PC-3 (cell line): ENCODE measurements around the gene MSANTD7. TPM values are rescaled to one million over a fixed set of nuclear protein-coding genes. Genes with fewer than 3 reads are reported as not detected.

Experiments used
- ATAC-seq: fragments of 200-7000 bp; cut with Tn5 transposase; 2 replicates; pipeline ENCODE4 v1.9.1; 2020; ENCODE audit warnings: mild to moderate bottlenecking, moderate library complexity
- BruUV-seq: library from RNA; stranded (reverse); fragments of 400-500 nt; replicated peaks from 2 replicates; lab custom pipeline; 2021; lab: Mats Ljungman, UMichigan
- CTCF ChIA-PET: fragments of 300-600 bp; sonication (Branson Sonifier 250); formaldehyde crosslinking; loops from one replicate; lab custom pipeline; 2022; ENCODE audit warnings: antibody characterized with exemption; lab: Charles Lee
- POLR2A ChIA-PET: fragments of 300-600 bp; sonication (Branson Sonifier 250); formaldehyde crosslinking; loops from one replicate; lab custom pipeline; 2022; ENCODE audit warnings: antibody characterized with exemption; ENCODE audit not compliant: unreplicated experiment; lab: Charles Lee
- DNase-seq: peaks from one replicate; pipeline ENCODE4 v3.0.0-alpha.2; 2015
- H2AFZ ChIP-seq: fragments of 300-600 bp; sonication (generic); 2 replicates; pipeline ENCODE4 v1.6.0; 2016; ENCODE audit warnings: antibody characterized with exemption, low read length
- H3F3A ChIP-seq: fragments of 300-600 bp; sonication (generic); one replicate; pipeline ENCODE4 v1.6.0; 2017; ENCODE audit warnings: antibody characterized with exemption, low read length, control low read depth, mild to moderate bottlenecking; ENCODE audit not compliant: unreplicated experiment
- H3K27ac ChIP-seq: fragments of 300-600 bp; sonication (generic); 2 replicates; pipeline ENCODE4 v1.5.1; 2016; ENCODE audit warnings: mild to moderate bottlenecking, low read length
- H3K27me3 ChIP-seq: fragments of 300-600 bp; sonication (generic); 2 replicates; pipeline ENCODE4 v1.6.1; 2016; ENCODE audit warnings: low read length, mixed read lengths
- H3K36me3 ChIP-seq: fragments of 300-600 bp; sonication (generic); 2 replicates; pipeline ENCODE4 v1.6.1; 2016; ENCODE audit warnings: low read depth, mixed run types, low read length, mixed read lengths
- H3K4me1 ChIP-seq: fragments of 300-600 bp; sonication (generic); 2 replicates; pipeline ENCODE4 v1.5.1; 2016; ENCODE audit warnings: low read length; ENCODE audit not compliant: insufficient read depth
- H3K4me2 ChIP-seq: fragments of 300-600 bp; sonication (generic); 2 replicates; pipeline ENCODE4 v1.6.0; 2016; ENCODE audit warnings: low read length
- H3K4me3 ChIP-seq: fragments of 300-600 bp; sonication (generic); 2 replicates; pipeline ENCODE4 v1.5.1; 2016; ENCODE audit warnings: mild to moderate bottlenecking, low read length, mixed read lengths
- H3K79me2 ChIP-seq: fragments of 300-600 bp; sonication (generic); 2 replicates; pipeline ENCODE4 v1.6.1; 2017; ENCODE audit warnings: low read length, mixed read lengths
- H3K9ac ChIP-seq: fragments of 300-600 bp; sonication (generic); 2 replicates; pipeline ENCODE4 v1.6.0; 2016; ENCODE audit warnings: mild to moderate bottlenecking, low read length
- H3K9me2 ChIP-seq: fragments of 300-600 bp; sonication (generic); replicated peaks from 2 replicates; pipeline ENCODE4 v1.6.1; 2016; ENCODE audit warnings: mixed run types, low read length, mixed read lengths
- H3K9me3 ChIP-seq: fragments of 300-600 bp; sonication (generic); 2 replicates; pipeline ENCODE4 v1.6.1; 2016; ENCODE audit warnings: low read length, mixed read lengths
- H4K20me1 ChIP-seq: fragments of 300-600 bp; sonication (generic); 2 replicates; pipeline ENCODE4 v1.6.1; 2016; ENCODE audit warnings: low read length, mixed read lengths
- CTCF ChIP-seq: fragments of 300-600 bp; sonication (generic); conservative IDR thresholded peaks from 2 replicates; pipeline ENCODE4 v1.5.1; 2017; ENCODE audit warnings: antibody characterized with exemption, low read depth, mild to moderate bottlenecking, low read length
- EZH2 ChIP-seq: fragments of 300-600 bp; sonication (generic); IDR thresholded peaks from one replicate; pipeline ENCODE4 v1.6.1; 2017; ENCODE audit warnings: antibody characterized with exemption, mild to moderate bottlenecking, low read length; ENCODE audit not compliant: unreplicated experiment
- EZH2phosphoT487 ChIP-seq: fragments of 300-600 bp; sonication (generic); IDR thresholded peaks from 2 replicates; pipeline ENCODE4 v1.6.1; 2018; ENCODE audit warnings: mild to moderate bottlenecking, antibody characterized with exemption, low read length, borderline replicate concordance
- intact Hi-C: fragments of 100-400 bp; cut with micrococcal nuclease; formaldehyde crosslinking; loops from 2 replicates; pipeline ENCODE4 v1.9.0; 2023
- total RNA-seq: library from RNA; depleted of rRNA; stranded (reverse); fragments of >200 nt; gene quantifications from 2 replicates; pipeline ENCODE4 v1.2.3, GENCODE V29; 2014

Gene MSANTD7
- total RNA-seq, 1 experiment from 2014 or later = 10.7 TPM

- Histone ChIP-seq H3K4me3 (peak within 1 kb of the TSS; percentile 86), H3K4me2 (peak within 1 kb of the TSS; percentile 94), H3K79me2 (peaks cover 64% of the 10 kb centered on the region), H3K9me2 (no peaks in the 10 kb centered on the region), H2AFZ (peak within 1 kb of the TSS; percentile 75), H3K4me1 (peaks cover 20% of the 10 kb centered on the region), H3K9ac (peak within 1 kb of the TSS; percentile 98), H3K9me3 (no peaks in the 10 kb centered on the region), H3K27ac (peak within 1 kb of the TSS; percentile 87), H3K27me3 (no peaks in the 10 kb centered on the region), H4K20me1 (peaks cover 10% of the 10 kb centered on the region; the same call in 1 of the 2 replicates), H3K36me3 (no peaks in the 10 kb centered on the region), H3F3A (no peaks in the 10 kb centered on the region)
- intact Hi-C loops = no loop called here
- CTCF ChIA-PET = interaction anchor here (0.6 kb wide), 1 partner anchor 11 kb away, joined by 4 read pairs; no protein-coding TSS in a partner anchor
- TF ChIP-seq EZH2 (no peak), CTCF (no peak), EZH2phosphoT487 (no peak)
- ATAC-seq (peak; percentile 86), DNase-seq (peak; percentile 86)
- TSS peak; percentile 68 for BruUV-seq
- POLR2A ChIA-PET = interaction anchor here (0.6 kb wide), 1 partner anchor 75 kb away, joined by 5 read pairs; no protein-coding TSS in a partner anchor
Measured at GRCh38 chr10:14878266-14879123, 40.4 kb downstream of the MSANTD7 start, which contains the start of gene SUV39H2. SUV39H2 (plus strand) TSS chr10:14878866; CDS start chr10:14878889, 23 bp downstream.

- intact Hi-C loops = no loop called here
- no peak for ATAC-seq
- Histone ChIP-seq H3K79me2 (peaks cover 72% of the 10 kb centered on the region), H3K9me3 (no peaks in the 10 kb centered on the region), H3K4me2 (peak overlapping the region; percentile 94), H3F3A (no peaks in the 10 kb centered on the region), H4K20me1 (peaks cover 10% of the 10 kb centered on the region; the same call in 1 of the 2 replicates), H3K27me3 (no peaks in the 10 kb centered on the region), H3K36me3 (no peaks in the 10 kb centered on the region), H3K4me1 (peaks cover 15% of the 10 kb centered on the region), H3K9me2 (no peaks in the 10 kb centered on the region), H3K27ac (peak overlapping the region; percentile 23; the same call in 1 of the 2 replicates), H2AFZ (peak overlapping the region; percentile 53; the same call in 1 of the 2 replicates), H3K4me3 (peak overlapping the region; percentile 86), H3K9ac (peak overlapping the region; percentile 90)
- no TSS peak for BruUV-seq
- DNase-seq = no peak
- POLR2A ChIA-PET = no interaction called here
- CTCF ChIA-PET = no interaction called here
- no peak for TF ChIP-seq EZH2phosphoT487
- no peak for TF ChIP-seq CTCF
- no peak for TF ChIP-seq EZH2
Measured at GRCh38 chr10:14879124-14879927, 41.2 kb downstream of the MSANTD7 start.
